Esophagus muscularis mucosa (tissue), 4 donors: ENCODE measurements around the gene CUL3. TPM values are rescaled to one million over a fixed set of nuclear protein-coding genes. Genes with fewer than 3 reads are reported as not detected.

Experiments used
- DNase-seq: peaks from one replicate; pipeline ENCODE4 v3.0.0-alpha.2; 2017; ENCODE audit errors: extremely low spot score
- H3K27ac ChIP-seq, 4 donors: fragments of 200-600 bp; sonication (generic); replicated peaks in 1 of 4; 1 replicate in 3 of 4; 2 replicates in 1 of 4; pipeline ENCODE4 v1.5.1; 2016 to 2019; ENCODE audit warnings: mild to moderate bottlenecking in 1 of 4
- H3K27me3 ChIP-seq, 4 donors: fragments of 200-600 bp; sonication (generic); one replicate each; pipeline versions ENCODE4 v1.5.1 to v1.6.0; 2016 to 2019
- H3K36me3 ChIP-seq, 4 donors: fragments of 200-600 bp; sonication (generic); one replicate each; pipeline ENCODE4 v1.5.1; 2016 to 2019
- H3K4me1 ChIP-seq, 4 donors: fragments of 200-600 bp; sonication (generic); one replicate each; pipeline ENCODE4 v1.5.1; 2016 to 2019
- H3K4me3 ChIP-seq, 4 donors: fragments of 200-600 bp; sonication (generic); 1 replicate in 2 of 4; 2 replicates in 2 of 4; pipeline ENCODE4 v1.5.1; 2016 to 2019; ENCODE audit warnings: mild to moderate bottlenecking in 4 of 4, moderate library complexity in 1 of 4
- H3K9me3 ChIP-seq, 4 donors: fragments of 200-600 bp; sonication (generic); 1 replicate in 3 of 4; 2 replicates in 1 of 4; pipeline ENCODE4 v1.5.1; 2016 to 2019
- EP300 ChIP-seq: sonication (generic); formaldehyde crosslinking; IDR thresholded peaks from one replicate; pipeline ENCODE4 v1.6.1; 2017; ENCODE audit warnings: antibody characterized with exemption
- POLR2A ChIP-seq: fragments of 450-650 bp; IDR thresholded peaks from one replicate; pipeline ENCODE4 v1.6.1; 2017; ENCODE audit warnings: antibody characterized with exemption, moderate library complexity, mild to moderate bottlenecking, low read depth
- POLR2AphosphoS5 ChIP-seq, 2 donors: sonication (generic); formaldehyde crosslinking; IDR thresholded peaks; one replicate each; pipeline ENCODE4 v1.6.1; 2017; ENCODE audit warnings: antibody characterized with exemption in 2 of 2
- WGBS: methylation state at CpG from one replicate; pipeline ENCODE4 v1.1.5; 2018; 5-methylcytosine and 5-hydroxymethylcytosine counted together
- intact Hi-C: fragments of 100-400 bp; cut with DNase I; formaldehyde crosslinking; loops from one replicate; pipeline ENCODE4 v1.15.1; 2023
- total RNA-seq, 4 donors: library from RNA; depleted of rRNA; stranded (reverse); fragments of >200 nt; gene quantifications; one replicate each; pipeline versions ENCODE4 v1.1.0 to v1.2.1, GENCODE V29; 2016
- TF ChIP-seq, protein P1 (sequence below), 3 experiments: fragments of 200-600 bp in 2 of 3; fragments of 450-650 bp in 1 of 3; sonication (generic) in 2 of 3; IDR thresholded peaks; one replicate each; pipeline ENCODE4 v1.5.1; 2017 to 2019; ENCODE audit warnings: antibody characterized with exemption in 3 of 3, mild to moderate bottlenecking in 2 of 3, moderate library complexity in 1 of 3

Gene CUL3
- total RNA-seq, 4 donors from 2014 or later, result 50.9 to 66.4 (median 59.7) TPM

GRCh38 chr2:224546926-224547325 is 38.2 kb downstream of the CUL3 start:
- no peak for DNase-seq
- 97% methylated on average over 1 of the region's 1 CpG for WGBS
- intact Hi-C loops, result no loop called here
- Histone ChIP-seq H3K9me3 (no peaks in the 10 kb centered on the region), H3K27me3 (no peaks in the 10 kb centered on the region), H3K36me3 (peaks cover 0 to 7% (median 3%) of the 10 kb centered on the region in 4 donors), H3K4me1 (peaks cover 18 to 42% (median 32%) of the 10 kb centered on the region in 4 donors), H3K4me3 (no peak overlapping the region), H3K27ac (no peak overlapping the region)
- TF ChIP-seq EP300 (no peak), POLR2AphosphoS5 (IDR thresholded peaks at IDR 0.05) (no peak), POLR2A (no peak)
- TF ChIP-seq, protein P1, sequence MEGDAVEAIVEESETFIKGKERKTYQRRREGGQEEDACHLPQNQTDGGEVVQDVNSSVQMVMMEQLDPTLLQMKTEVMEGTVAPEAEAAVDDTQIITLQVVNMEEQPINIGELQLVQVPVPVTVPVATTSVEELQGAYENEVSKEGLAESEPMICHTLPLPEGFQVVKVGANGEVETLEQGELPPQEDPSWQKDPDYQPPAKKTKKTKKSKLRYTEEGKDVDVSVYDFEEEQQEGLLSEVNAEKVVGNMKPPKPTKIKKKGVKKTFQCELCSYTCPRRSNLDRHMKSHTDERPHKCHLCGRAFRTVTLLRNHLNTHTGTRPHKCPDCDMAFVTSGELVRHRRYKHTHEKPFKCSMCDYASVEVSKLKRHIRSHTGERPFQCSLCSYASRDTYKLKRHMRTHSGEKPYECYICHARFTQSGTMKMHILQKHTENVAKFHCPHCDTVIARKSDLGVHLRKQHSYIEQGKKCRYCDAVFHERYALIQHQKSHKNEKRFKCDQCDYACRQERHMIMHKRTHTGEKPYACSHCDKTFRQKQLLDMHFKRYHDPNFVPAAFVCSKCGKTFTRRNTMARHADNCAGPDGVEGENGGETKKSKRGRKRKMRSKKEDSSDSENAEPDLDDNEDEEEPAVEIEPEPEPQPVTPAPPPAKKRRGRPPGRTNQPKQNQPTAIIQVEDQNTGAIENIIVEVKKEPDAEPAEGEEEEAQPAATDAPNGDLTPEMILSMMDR (IDR thresholded peaks at IDR 0.05), result no peak

GRCh38 chr2:224545884-224546644 is 39.1 kb downstream of the CUL3 start:
- H3K9me3 ChIP-seq, result no peaks in the 10 kb centered on the region
- no peak overlapping the region for H3K4me3 ChIP-seq
- 68% methylated on average over 6 of the region's 6 CpGs for WGBS
- no peak overlapping the region for H3K27ac ChIP-seq
- H3K36me3 ChIP-seq, result peaks cover 0 to 9% (median 3%) of the 10 kb centered on the region in 4 donors
- no peaks in the 10 kb centered on the region for H3K27me3 ChIP-seq
- peaks cover 18 to 42% (median 32%) of the 10 kb centered on the region in 4 donors for H3K4me1 ChIP-seq
- DNase-seq, result no peak
- TF ChIP-seq EP300 (no peak), POLR2A (no peak)
- TF ChIP-seq, protein P1 (IDR thresholded peaks at IDR 0.05), result no peak
- intact Hi-C loops, result no loop called here

DNA sequence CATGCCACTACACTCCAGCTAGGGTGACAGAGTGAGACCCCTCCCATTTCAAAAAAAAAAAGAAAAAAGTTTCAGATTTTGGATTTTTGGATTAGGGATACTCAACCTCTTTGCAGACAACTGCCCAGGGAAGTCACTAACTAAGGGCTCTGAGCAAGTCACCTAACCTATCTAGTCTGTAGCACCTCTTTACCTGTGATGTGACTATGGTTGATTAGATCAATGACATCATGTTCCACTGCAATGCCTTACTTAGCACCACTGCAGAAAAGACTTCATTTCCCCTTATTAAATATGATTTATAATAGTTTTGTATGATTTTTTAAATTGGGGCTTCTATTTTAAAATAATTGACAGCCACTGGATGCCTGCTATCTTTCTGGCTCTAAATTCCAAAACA is 41.2 kb downstream of the CUL3 start:
- Histone ChIP-seq H3K9me3 (no peaks in the 10 kb centered on the region), H3K27me3 (no peaks in the 10 kb centered on the region), H3K36me3 (peaks cover 0 to 16% (median 8%) of the 10 kb centered on the region in 4 donors), H3K27ac (no peak overlapping the region), H3K4me3 (no peak overlapping the region), H3K4me1 (peaks cover 18 to 42% (median 32%) of the 10 kb centered on the region in 4 donors)
- no peak for TF ChIP-seq POLR2AphosphoS5 (IDR thresholded peaks at IDR 0.05)
- no peak for TF ChIP-seq EP300
- TF ChIP-seq, protein P1 (IDR thresholded peaks at IDR 0.05), result no peak
- no peak for TF ChIP-seq POLR2A
- intact Hi-C loops, result no loop called here
- DNase-seq, result no peak

DNA sequence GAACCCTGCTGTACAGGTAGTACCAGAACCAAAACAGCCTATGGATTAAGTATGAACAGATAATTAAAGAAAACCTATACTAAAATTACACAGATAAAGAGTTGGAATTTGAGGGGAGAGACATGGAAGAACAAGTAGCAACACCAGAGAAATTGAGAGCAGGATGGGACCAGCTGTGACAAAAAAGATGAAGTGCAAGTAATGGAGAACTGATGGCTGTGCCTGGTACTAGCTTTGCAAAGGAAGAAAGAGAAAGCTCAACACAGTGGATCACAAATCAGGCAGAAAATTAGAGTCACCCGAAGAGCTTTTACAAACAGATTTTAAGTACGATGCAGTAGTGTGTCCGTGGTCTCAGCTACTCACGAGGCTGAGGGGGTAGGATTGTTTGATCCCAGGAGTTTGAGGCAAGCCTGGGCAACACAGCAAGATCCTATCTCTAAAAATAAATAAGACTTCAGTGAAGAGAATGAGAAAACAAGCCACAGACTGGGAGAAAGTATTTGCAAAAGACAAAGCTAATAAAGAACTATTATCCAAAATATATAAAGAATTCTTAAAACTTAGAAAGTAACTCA is 46.5 kb downstream of the CUL3 start:
- no peaks in the 10 kb centered on the region for H3K27me3 ChIP-seq
- H3K9me3 ChIP-seq, result no peaks in the 10 kb centered on the region
- intact Hi-C loops, result no loop called here
- TF ChIP-seq POLR2A (no peak), EP300 (no peak), POLR2AphosphoS5 (IDR thresholded peaks at IDR 0.05) (no peak)
- TF ChIP-seq, protein P1 (IDR thresholded peaks at IDR 0.05), result no peak
- WGBS, result 95% methylated on average over 4 of the region's 4 CpGs
- DNase-seq, result no peak
- peaks cover 0 to 27% (median 13%) of the 10 kb centered on the region in 4 donors for H3K36me3 ChIP-seq
- H3K4me3 ChIP-seq, result no peak overlapping the region
- peaks cover 3 to 22% (median 15%) of the 10 kb centered on the region in 4 donors for H3K4me1 ChIP-seq
- no peak overlapping the region for H3K27ac ChIP-seq
